Activated B cell treated with CpG ODN at 0.5 μM for 24 hours (primary cell): ENCODE results near the gene HEXD. TPM values are rescaled to one million over a fixed set of nuclear protein-coding genes. Genes with fewer than 3 reads are reported as not detected.
"Not testable (repeated sequence)": the region's sequence is repeated elsewhere in the genome, so short reads cannot be mapped to it uniquely, and the experiment has no call there.

Experiments used
- ATAC-seq: fragments of 200-7000 bp; cut with Tn5 transposase; one replicate; pipeline ENCODE4 v1.10.0; 2021; ENCODE audit warnings: low read depth, mild to moderate bottlenecking, moderate library complexity
- CTCF ChIA-PET: fragments of 350-600 bp; sonication (Branson Sonifier 250); formaldehyde crosslinking; loops from one replicate; lab custom pipeline; 2021; ENCODE audit warnings: antibody characterized with exemption; lab: Charles Lee
- POLR2A ChIA-PET: fragments of 350-600 bp; sonication (Branson Sonifier 250); formaldehyde crosslinking; loops from one replicate; lab custom pipeline; 2021; ENCODE audit warnings: antibody characterized with exemption; lab: Charles Lee
- DNase-seq: peaks from one replicate; pipeline ENCODE4 v3.0.0; 2022
- H3K27ac Mint-ChIP-seq: one replicate; pipeline ENCODE4 v1.8.0; 2020; ENCODE audit warnings: mixed read lengths
- H3K27me3 Mint-ChIP-seq: one replicate; pipeline ENCODE4 v1.8.0; 2021; ENCODE audit warnings: mixed read lengths
- H3K36me3 Mint-ChIP-seq: one replicate; pipeline ENCODE4 v1.8.0; 2021; ENCODE audit warnings: low read depth, mixed read lengths
- H3K4me1 Mint-ChIP-seq: one replicate; pipeline ENCODE4 v1.8.0; 2021; ENCODE audit warnings: mixed read lengths
- H3K4me3 Mint-ChIP-seq: one replicate; pipeline ENCODE4 v1.8.0; 2020; ENCODE audit warnings: mild to moderate bottlenecking, mixed read lengths
- H3K9me3 Mint-ChIP-seq: one replicate; pipeline ENCODE4 v1.8.0; 2020; ENCODE audit warnings: mixed read lengths
- CTCF ChIP-seq: fragments of 200-600 bp; IDR thresholded peaks from one replicate; pipeline ENCODE4 v1.8.0; 2022; ENCODE audit warnings: antibody characterized with exemption, mild to moderate bottlenecking
- intact Hi-C: fragments of 100-400 bp; cut with micrococcal nuclease; formaldehyde crosslinking; loops from one replicate; pipeline ENCODE4 v1.15.1; 2024
- total RNA-seq: library from RNA; stranded (reverse); gene quantifications from 2 replicates; pipeline ENCODE4 v1.2.3, GENCODE V29; 2022

HEXD gene
- total RNA-seq, 1 donor from 2014 or later = 88.8 TPM

GRCh38 chr17:82458179-82458884, 40.2 kb downstream of the HEXD start, which contains the start of gene NARF:
NARF (plus strand) TSS chr17:82458741; CDS start chr17:82458804, 63 bp downstream.
- ChIA-PET POLR2A (interaction anchor here (0.9 to 4.9 kb wide), 15 partner anchors 10 to 184 kb away, joined by 3 to 99 read pairs (median 7); partner anchors contain the start of genes CSNK1D, FOXK2, HEXD and OGFOD3), CTCF (no interaction called here)
- DNase-seq (peak; percentile 95), ATAC-seq (peak; percentile 96)
- H3K27ac Mint-ChIP-seq = peak within 1 kb of the TSS; percentile 96
- H3K4me3 Mint-ChIP-seq = peak within 1 kb of the TSS; percentile 88
- H3K9me3 Mint-ChIP-seq = no peaks in the 10 kb centered on the region
- no peaks in the 10 kb centered on the region for H3K27me3 Mint-ChIP-seq
- no peak for TF ChIP-seq CTCF
- intact Hi-C loops = loop anchor here (1.0 to 5.0 kb wide), 6 partner anchors 9 to 776 kb away; partner anchors contain the start of genes ARL16, FOXK2, HEXD and HGS
- H3K4me1 Mint-ChIP-seq = peaks cover 19% of the 10 kb centered on the region
- H3K36me3 Mint-ChIP-seq = peaks cover 27% of the 10 kb centered on the region

- H3K36me3 Mint-ChIP-seq = peaks cover 33% of the 10 kb centered on the region
- TF ChIP-seq CTCF = no peak
- peak overlapping the region; percentile 70 for H3K27ac Mint-ChIP-seq
- ChIA-PET CTCF (no interaction called here), POLR2A (interaction anchor here (0.6 to 4.9 kb wide), 5 partner anchors 11 to 115 kb away, joined by 3 to 99 read pairs (median 5); no protein-coding TSS in a partner anchor)
- intact Hi-C loops = loop anchor here (1.0 to 5.0 kb wide), 6 partner anchors 10 to 777 kb away; partner anchors contain the start of genes ARL16, FOXK2, HEXD and HGS
- no peaks in the 10 kb centered on the region for H3K27me3 Mint-ChIP-seq
- ATAC-seq (no peak), DNase-seq (no peak)
- H3K4me1 Mint-ChIP-seq = peaks cover 19% of the 10 kb centered on the region
- no peaks in the 10 kb centered on the region for H3K9me3 Mint-ChIP-seq
- H3K4me3 Mint-ChIP-seq = peak overlapping the region; percentile 88
These were observed 40.8 kb downstream of the HEXD start for GRCh38 chr17:82458885-82459424.

GRCh38 chr17:82459936-82460335, 41.8 kb downstream of the HEXD start:
- POLR2A ChIA-PET = interaction anchor here (0.6 to 4.9 kb wide), 4 partner anchors 12 to 59 kb away, joined by 3 to 99 read pairs (median 4); no protein-coding TSS in a partner anchor
- H3K27me3 Mint-ChIP-seq, ATAC-seq, DNase-seq, H3K9me3 Mint-ChIP-seq, H3K27ac Mint-ChIP-seq, H3K4me3 Mint-ChIP-seq, CTCF ChIA-PET: not testable (repeated sequence)
- intact Hi-C loops = loop anchor here (5.0 kb wide), 1 partner anchor 778 kb away; the partner anchor contains the start of genes ARL16 and HGS
- peaks cover 19% of the 10 kb centered on the region for H3K4me1 Mint-ChIP-seq
- peaks cover 43% of the 10 kb centered on the region for H3K36me3 Mint-ChIP-seq

GRCh38 chr17:82461827-82462524, 43.8 kb downstream of the HEXD start:
- CTCF ChIA-PET = no interaction called here
- Mint-ChIP-seq H3K9me3 (no peaks in the 10 kb centered on the region), H3K36me3 (peaks cover 63% of the 10 kb centered on the region), H3K4me3 (no peak overlapping the region), H3K4me1 (peaks cover 14% of the 10 kb centered on the region), H3K27ac (no peak overlapping the region), H3K27me3 (no peaks in the 10 kb centered on the region)
- no peak for TF ChIP-seq CTCF
- POLR2A ChIA-PET = interaction anchor here (0.6 to 4.9 kb wide), 4 partner anchors 12 to 119 kb away, joined by 4 to 99 read pairs (median 6); no protein-coding TSS in a partner anchor
- ATAC-seq = no peak
- no peak for DNase-seq
- intact Hi-C loops = no loop called here

GRCh38 chr17:82463391-82463790, 45.2 kb downstream of the HEXD start:
- no peaks in the 10 kb centered on the region for H3K27me3 Mint-ChIP-seq
- intact Hi-C loops = no loop called here
- H3K4me1 Mint-ChIP-seq = peaks cover 4% of the 10 kb centered on the region
- ATAC-seq (no peak), DNase-seq (no peak)
- ChIA-PET CTCF (no interaction called here), POLR2A (interaction anchor here (0.6 to 1.6 kb wide), 3 partner anchors 9 to 575 kb away, joined by 3 to 7 read pairs (median 4); no protein-coding TSS in a partner anchor)
- H3K9me3 Mint-ChIP-seq = no peaks in the 10 kb centered on the region
- no peak overlapping the region for H3K27ac Mint-ChIP-seq
- no peak for TF ChIP-seq CTCF
- no peak overlapping the region for H3K4me3 Mint-ChIP-seq
- H3K36me3 Mint-ChIP-seq = peaks cover 69% of the 10 kb centered on the region
